Fibroblast of mammary gland (primary cell): ENCODE measurements around the gene FILIP1L.
A peak's percentile ranks its signal among the peaks of the same experiment; 100 is the strongest.

Experiments used
- DNase-seq: peaks from one replicate; pipeline ENCODE4 v3.0.0-alpha.2; 2010; ENCODE audit warnings: low read depth
- H3K4me3 ChIP-seq: 2 replicates; pipeline ENCODE4 v1.5.1; 2011; ENCODE audit warnings: low read depth, mild to moderate bottlenecking, low read length, moderate library complexity; ENCODE audit not compliant: control insufficient read depth
- CTCF ChIP-seq: conservative IDR thresholded peaks from 2 replicates; pipeline ENCODE4 v1.5.1; 2011; ENCODE audit warnings: low read depth, low read length, inconsistent platforms; ENCODE audit not compliant: control insufficient read depth, insufficient read depth

Gene FILIP1L

GRCh38 chr3:99923873-99924272 is 190.4 kb downstream of the FILIP1L start:
- no peak for DNase-seq
- TF ChIP-seq CTCF = no peak
- no peak overlapping the region for H3K4me3 ChIP-seq

GRCh38 chr3:99921986-99922385 is 192.3 kb downstream of the FILIP1L start:
- no peak overlapping the region for H3K4me3 ChIP-seq
- TF ChIP-seq CTCF = no peak

GRCh38 chr3:99921377-99921695 is 193.0 kb downstream of the FILIP1L start:
- no peak for TF ChIP-seq CTCF
- H3K4me3 ChIP-seq = no peak overlapping the region

More at GRCh38 chr3:99921986-99922385, 192.3 kb downstream of the FILIP1L start:
- DNase-seq = peak; percentile 35

GRCh38 chr3:99920481-99921376 is 193.6 kb downstream of the FILIP1L start:
- TF ChIP-seq CTCF = no peak
- H3K4me3 ChIP-seq = no peak overlapping the region
- peak; percentile 77 for DNase-seq

More at GRCh38 chr3:99921377-99921695, 193.0 kb downstream of the FILIP1L start:
- no peak for DNase-seq

- no peak overlapping the region for H3K4me3 ChIP-seq
- no peak for DNase-seq
- TF ChIP-seq CTCF = no peak
Observed at GRCh38 chr3:99919694-99920093, 194.6 kb downstream of the FILIP1L start.

GRCh38 chr3:99918715-99919114 is 195.6 kb downstream of the FILIP1L start:
- TF ChIP-seq CTCF = no peak
- no peak for DNase-seq
- no peak overlapping the region for H3K4me3 ChIP-seq
